HCT116 (cell line): ENCODE measurements around the gene CPNE5. TPM values are rescaled to one million over a fixed set of nuclear protein-coding genes. Genes with fewer than 3 reads are reported as not detected.

Experiments used
- ATAC-seq: fragments of 200-7000 bp; cut with Tn5 transposase; 2 replicates; pipeline ENCODE4 v1.9.1; 2020; ENCODE audit warnings: mild to moderate bottlenecking, moderate library complexity
- BruUV-seq: library from RNA; stranded (reverse); fragments of 400-500 nt; replicated peaks from 2 replicates; lab custom pipeline; 2021; lab: Mats Ljungman, UMichigan
- CTCF ChIA-PET: fragments of 300-600 bp; sonication (Branson Sonifier 250); formaldehyde crosslinking; loops from one replicate; lab custom pipeline; 2021; ENCODE audit warnings: antibody characterized with exemption; lab: Charles Lee
- POLR2A ChIA-PET: fragments of 300-600, 350-600 bp; sonication (Branson Sonifier 250); formaldehyde crosslinking; loops from one replicate; lab custom pipeline; 2021; ENCODE audit warnings: antibody characterized with exemption; lab: Charles Lee
- RAD21 ChIA-PET, 2 experiments: fragments of 300-600 bp; sonication (Branson Sonifier 250); formaldehyde crosslinking; loops; one replicate each; lab custom pipeline; 2023; ENCODE audit warnings: low total read pairs in 2 of 2; ENCODE audit not compliant: uncharacterized antibody in 2 of 2, unreplicated experiment in 2 of 2, low non-redundant PET in 1 of 2; lab: Charles Lee
- DNase-seq: peaks from one replicate; pipeline ENCODE4 v3.0.0-alpha.2; 2010; ENCODE audit warnings: low read depth, low spot score
- H2AFZ ChIP-seq: fragments of 200-600 bp; shearing (Covaris generic), sonication (generic); 2 replicates; pipeline ENCODE4 v1.6.1; 2017; ENCODE audit warnings: low read depth, mixed run types, mixed read lengths, antibody characterized with exemption, low read length; ENCODE audit not compliant: poor library complexity, severe bottlenecking
- H3K27ac ChIP-seq: 2 replicates; pipeline ENCODE4 v1.5.1; 2012; ENCODE audit warnings: low read depth, low read length
- H3K27me3 ChIP-seq: fragments of 200-600 bp; sonication (generic); 2 replicates; pipeline ENCODE4 v1.6.1; 2016; ENCODE audit warnings: mixed run types, low read length, mixed read lengths; ENCODE audit not compliant: insufficient read depth
- H3K36me3 ChIP-seq, 2 experiments: fragments of 200-500 bp in 1 of 2; fragments of 200-600 bp in 1 of 2; sonication (Bioruptor generic) in 1 of 2; sonication (generic) in 1 of 2; 2 replicates each; pipeline versions ENCODE4 v1.5.1 to v1.6.1; 2014 to 2016; ENCODE audit warnings: low read length in 2 of 2, inconsistent platforms in 1 of 2, mixed read lengths in 1 of 2, mixed run types in 1 of 2; ENCODE audit not compliant: insufficient read depth in 2 of 2, control insufficient read depth in 1 of 2
- H3K4me1 ChIP-seq, 2 experiments: fragments of 200-600 bp in 1 of 2; sonication (generic) in 1 of 2; 2 replicates each; pipeline versions ENCODE4 v1.5.1 to v1.6.1; 2012 to 2017; ENCODE audit warnings: low read length in 2 of 2, inconsistent platforms in 1 of 2, mild to moderate bottlenecking in 1 of 2, mixed read lengths in 1 of 2, mixed run types in 1 of 2, moderate library complexity in 1 of 2; ENCODE audit not compliant: insufficient read depth in 2 of 2, control insufficient read depth in 1 of 2
- H3K4me2 ChIP-seq: fragments of 200-600 bp; sonication (generic); 2 replicates; pipeline ENCODE4 v1.6.1; 2017; ENCODE audit warnings: mixed run types, low read length, mixed read lengths
- H3K4me3 ChIP-seq, 2 experiments: fragments of 200-600 bp in 1 of 2; sonication (generic) in 1 of 2; replicated peaks in 1 of 2; 2 replicates each; pipeline ENCODE4 v1.5.1; 2011 to 2016; ENCODE audit warnings: low read length in 2 of 2, control low read depth in 1 of 2, low read depth in 1 of 2, mild to moderate bottlenecking in 1 of 2, mixed read lengths in 1 of 2, mixed run types in 1 of 2
- H3K79me2 ChIP-seq: fragments of 200-600 bp; sonication (generic); 2 replicates; pipeline ENCODE4 v1.6.1; 2017; ENCODE audit warnings: mild to moderate bottlenecking, mixed run types, low read length, moderate library complexity, mixed read lengths; ENCODE audit not compliant: insufficient read depth
- H3K9ac ChIP-seq: fragments of 200-600 bp; sonication (generic); 2 replicates; pipeline ENCODE4 v1.6.1; 2016; ENCODE audit warnings: low read length, mixed read lengths
- H3K9me2 ChIP-seq: fragments of 200-600 bp; sonication (generic), shearing (Covaris generic); 2 replicates; pipeline ENCODE4 v1.6.1; 2017; ENCODE audit warnings: mixed run types, mild to moderate bottlenecking, moderate library complexity; ENCODE audit not compliant: insufficient read depth
- H3K9me3 ChIP-seq, 2 experiments: fragments of 200-500 bp in 1 of 2; fragments of 200-600 bp in 1 of 2; sonication (Bioruptor generic) in 1 of 2; sonication (generic) in 1 of 2; 2 replicates each; pipeline ENCODE4 v1.6.1; 2014 to 2017; ENCODE audit warnings: low read length in 2 of 2, mixed read lengths in 2 of 2, inconsistent platforms in 1 of 2, low read depth in 1 of 2, mild to moderate bottlenecking in 1 of 2, mixed run types in 1 of 2, moderate library complexity in 1 of 2; ENCODE audit not compliant: control insufficient read depth in 1 of 2, insufficient read depth in 1 of 2
- H4K20me1 ChIP-seq: fragments of 200-600 bp; sonication (generic), shearing (Covaris generic); 2 replicates; pipeline ENCODE4 v1.6.1; 2017; ENCODE audit warnings: mixed run types, mild to moderate bottlenecking, moderate library complexity; ENCODE audit not compliant: insufficient read depth
- CEBPB ChIP-seq: IDR thresholded peaks from 2 replicates; pipeline ENCODE4 v1.6.1; 2012; ENCODE audit warnings: low read depth
- ELF1 ChIP-seq: IDR thresholded peaks from 2 replicates; pipeline ENCODE4 v1.6.1; 2012; ENCODE audit warnings: low read depth, borderline replicate concordance
- EZH2phosphoT487 ChIP-seq: fragments of 200-600 bp; IDR thresholded peaks from 2 replicates; pipeline ENCODE4 v1.6.1; 2018; ENCODE audit warnings: antibody characterized with exemption, borderline replicate concordance
- FOSL1 ChIP-seq: IDR thresholded peaks from 2 replicates; pipeline ENCODE4 v1.6.1; 2012; ENCODE audit warnings: low read depth
- SP1 ChIP-seq: IDR thresholded peaks from 2 replicates; pipeline ENCODE4 v1.6.1; 2012; ENCODE audit warnings: low read depth
- YY1 ChIP-seq: IDR thresholded peaks from 2 replicates; pipeline ENCODE4 v1.6.1; 2011; ENCODE audit warnings: low read length, low read depth, moderate library complexity, mild to moderate bottlenecking; ENCODE audit not compliant: insufficient replicate concordance; ENCODE audit errors: extremely low read depth
- ZFX ChIP-seq: fragments of 450-650 bp; IDR thresholded peaks from 2 replicates; pipeline ENCODE4 v1.6.1; 2017
- intact Hi-C: fragments of 100-400 bp; cut with micrococcal nuclease; formaldehyde crosslinking; loops from 2 replicates; pipeline ENCODE4 v1.10.0; 2022
- total RNA-seq: library from RNA; stranded (reverse); gene quantifications from one replicate; pipeline ENCODE4 v1.2.1, GENCODE V29; 2021; ENCODE audit not compliant: unreplicated experiment
- TF ChIP-seq, protein P1 (sequence below), 3 experiments: fragments of 200-600 bp in 1 of 3; sonication (generic) in 1 of 3; IDR thresholded peaks in 2 of 3; conservative IDR thresholded peaks in 1 of 3; 2 replicates each; pipeline ENCODE4 v1.5.1; 2012 to 2017; ENCODE audit warnings: low read depth in 2 of 3, low read length in 2 of 3, antibody characterized with exemption in 1 of 3, borderline replicate concordance in 1 of 3, control low read depth in 1 of 3, mild to moderate bottlenecking in 1 of 3, mixed read lengths in 1 of 3, mixed run types in 1 of 3, moderate library complexity in 1 of 3; ENCODE audit not compliant: insufficient read depth in 1 of 3
- TF ChIP-seq, protein P2 (sequence below): IDR thresholded peaks from 2 replicates; pipeline ENCODE4 v1.6.1; 2012; ENCODE audit warnings: low read depth

CPNE5 gene
- total RNA-seq, 1 experiment from 2014 or later: not detected

DNA sequence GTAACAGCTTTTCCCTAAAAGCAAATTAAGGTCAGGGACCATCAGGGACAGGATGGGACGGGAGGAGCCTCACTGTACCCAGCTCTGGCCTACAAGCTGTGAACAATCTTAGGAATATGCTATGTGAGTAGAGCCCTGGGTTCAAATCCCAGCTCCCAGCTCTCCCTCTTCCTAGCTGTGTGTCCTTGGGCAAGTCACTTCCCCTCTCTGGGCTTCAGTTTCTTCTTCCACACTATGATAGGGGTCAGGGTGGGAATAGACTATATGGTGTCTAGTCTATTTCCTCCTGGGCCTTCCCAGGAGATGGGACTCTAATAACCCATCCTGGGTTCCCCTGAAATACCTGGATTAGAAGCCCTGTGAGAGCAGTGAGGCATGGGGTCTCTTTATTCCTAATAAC is 41.6 kb downstream of the CPNE5 start:
- Histone ChIP-seq H3K27ac (no peak overlapping the region), H3K9ac (no peak overlapping the region), H3K79me2 (no peaks in the 10 kb centered on the region), H3K4me1 (no peaks in the 10 kb centered on the region), H2AFZ (no peak overlapping the region), H3K27me3 (no peaks in the 10 kb centered on the region), H3K9me3 (no peaks in the 10 kb centered on the region), H3K36me3 (no peaks in the 10 kb centered on the region), H4K20me1 (no peaks in the 10 kb centered on the region), H3K4me3 (no peak overlapping the region), H3K4me2 (no peak overlapping the region), H3K9me2 (no peaks in the 10 kb centered on the region)
- intact Hi-C loops: no loop called here
- ChIA-PET POLR2A (no interaction called here), RAD21 (no interaction called here), CTCF (no interaction called here)
- DNase-seq (no peak), ATAC-seq (no peak)
- no peak for TF ChIP-seq CEBPB
- TF ChIP-seq, protein P1, sequence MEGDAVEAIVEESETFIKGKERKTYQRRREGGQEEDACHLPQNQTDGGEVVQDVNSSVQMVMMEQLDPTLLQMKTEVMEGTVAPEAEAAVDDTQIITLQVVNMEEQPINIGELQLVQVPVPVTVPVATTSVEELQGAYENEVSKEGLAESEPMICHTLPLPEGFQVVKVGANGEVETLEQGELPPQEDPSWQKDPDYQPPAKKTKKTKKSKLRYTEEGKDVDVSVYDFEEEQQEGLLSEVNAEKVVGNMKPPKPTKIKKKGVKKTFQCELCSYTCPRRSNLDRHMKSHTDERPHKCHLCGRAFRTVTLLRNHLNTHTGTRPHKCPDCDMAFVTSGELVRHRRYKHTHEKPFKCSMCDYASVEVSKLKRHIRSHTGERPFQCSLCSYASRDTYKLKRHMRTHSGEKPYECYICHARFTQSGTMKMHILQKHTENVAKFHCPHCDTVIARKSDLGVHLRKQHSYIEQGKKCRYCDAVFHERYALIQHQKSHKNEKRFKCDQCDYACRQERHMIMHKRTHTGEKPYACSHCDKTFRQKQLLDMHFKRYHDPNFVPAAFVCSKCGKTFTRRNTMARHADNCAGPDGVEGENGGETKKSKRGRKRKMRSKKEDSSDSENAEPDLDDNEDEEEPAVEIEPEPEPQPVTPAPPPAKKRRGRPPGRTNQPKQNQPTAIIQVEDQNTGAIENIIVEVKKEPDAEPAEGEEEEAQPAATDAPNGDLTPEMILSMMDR (IDR thresholded peaks at IDR 0.05 in 2 of 3, conservative IDR thresholded peaks at IDR 0.05 in 1 of 3; ENCODE audit: borderline replicate concordance in 1 of 3, insufficient read depth in 1 of 3, low read depth in 2 of 3, low read length in 2 of 3): no peak
- no peak for TF ChIP-seq ELF1
- no peak for TF ChIP-seq YY1
- TF ChIP-seq EZH2phosphoT487: no peak
- BruUV-seq: no TSS peak

DNA sequence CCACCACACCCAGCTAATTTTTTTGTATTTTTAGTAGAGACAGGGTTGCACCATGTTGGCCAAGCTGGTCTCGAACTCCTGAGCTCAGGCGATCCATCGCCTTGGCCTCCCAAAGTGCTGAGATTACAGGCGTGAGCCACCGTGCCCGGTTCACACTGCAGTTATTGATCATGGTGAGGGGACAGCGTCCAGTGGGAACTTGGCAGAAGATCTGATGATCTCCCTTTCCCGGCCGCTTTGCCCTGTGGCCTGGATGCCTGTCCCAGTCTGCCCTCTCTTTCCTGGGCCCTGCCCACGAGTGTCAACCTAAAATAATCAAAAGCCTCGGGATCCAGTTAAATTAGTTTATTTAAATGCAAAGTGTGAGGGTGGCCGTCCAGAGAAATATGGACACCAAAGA is 42.2 kb downstream of the CPNE5 start:
- RAD21 ChIA-PET: no interaction called here
- no peak overlapping the region for H2AFZ ChIP-seq
- POLR2A ChIA-PET: no interaction called here
- TF ChIP-seq CEBPB: no peak
- no peak for TF ChIP-seq ZFX
- no peak for TF ChIP-seq FOSL1
- TF ChIP-seq SP1: no peak
- TF ChIP-seq YY1: no peak
- TF ChIP-seq, protein P2, sequence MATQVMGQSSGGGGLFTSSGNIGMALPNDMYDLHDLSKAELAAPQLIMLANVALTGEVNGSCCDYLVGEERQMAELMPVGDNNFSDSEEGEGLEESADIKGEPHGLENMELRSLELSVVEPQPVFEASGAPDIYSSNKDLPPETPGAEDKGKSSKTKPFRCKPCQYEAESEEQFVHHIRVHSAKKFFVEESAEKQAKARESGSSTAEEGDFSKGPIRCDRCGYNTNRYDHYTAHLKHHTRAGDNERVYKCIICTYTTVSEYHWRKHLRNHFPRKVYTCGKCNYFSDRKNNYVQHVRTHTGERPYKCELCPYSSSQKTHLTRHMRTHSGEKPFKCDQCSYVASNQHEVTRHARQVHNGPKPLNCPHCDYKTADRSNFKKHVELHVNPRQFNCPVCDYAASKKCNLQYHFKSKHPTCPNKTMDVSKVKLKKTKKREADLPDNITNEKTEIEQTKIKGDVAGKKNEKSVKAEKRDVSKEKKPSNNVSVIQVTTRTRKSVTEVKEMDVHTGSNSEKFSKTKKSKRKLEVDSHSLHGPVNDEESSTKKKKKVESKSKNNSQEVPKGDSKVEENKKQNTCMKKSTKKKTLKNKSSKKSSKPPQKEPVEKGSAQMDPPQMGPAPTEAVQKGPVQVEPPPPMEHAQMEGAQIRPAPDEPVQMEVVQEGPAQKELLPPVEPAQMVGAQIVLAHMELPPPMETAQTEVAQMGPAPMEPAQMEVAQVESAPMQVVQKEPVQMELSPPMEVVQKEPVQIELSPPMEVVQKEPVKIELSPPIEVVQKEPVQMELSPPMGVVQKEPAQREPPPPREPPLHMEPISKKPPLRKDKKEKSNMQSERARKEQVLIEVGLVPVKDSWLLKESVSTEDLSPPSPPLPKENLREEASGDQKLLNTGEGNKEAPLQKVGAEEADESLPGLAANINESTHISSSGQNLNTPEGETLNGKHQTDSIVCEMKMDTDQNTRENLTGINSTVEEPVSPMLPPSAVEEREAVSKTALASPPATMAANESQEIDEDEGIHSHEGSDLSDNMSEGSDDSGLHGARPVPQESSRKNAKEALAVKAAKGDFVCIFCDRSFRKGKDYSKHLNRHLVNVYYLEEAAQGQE: no peak
- TF ChIP-seq, all 23 proteins: peak for 0
- Histone ChIP-seq H3K9me3 (no peaks in the 10 kb centered on the region), H4K20me1 (no peaks in the 10 kb centered on the region), H3K27me3 (no peaks in the 10 kb centered on the region), H3K4me2 (no peak overlapping the region), H3K27ac (no peak overlapping the region), H3K36me3 (no peaks in the 10 kb centered on the region), H3K9ac (no peak overlapping the region), H3K9me2 (no peaks in the 10 kb centered on the region), H3K4me1 (no peaks in the 10 kb centered on the region), H3K4me3 (no peak overlapping the region), H3K79me2 (no peaks in the 10 kb centered on the region)
- BruUV-seq: no TSS peak
- CTCF ChIA-PET: interaction anchor here (2.4 kb wide), 1 partner anchor 14 kb away, joined by 9 read pairs; no protein-coding TSS in a partner anchor
- ATAC-seq (no peak), DNase-seq (no peak)
- intact Hi-C loops: no loop called here
